K562 (cell line): ENCODE measurements around the gene NAIF1. TPM values are rescaled to one million over a fixed set of nuclear protein-coding genes. Genes with fewer than 3 reads are reported as not detected.

Experiments
- ETS2 ChIP-seq: IDR thresholded peaks from 2 replicates; pipeline ENCODE4 v1.6.1; 2016; ENCODE audit warnings: borderline replicate concordance, missing genetic modification characterization, mild to moderate bottlenecking, moderate library complexity, missing compliant biosample characterization; ENCODE audit not compliant: poor library complexity, severe bottlenecking
- KDM5B ChIP-seq: fragments of 200-600 bp; sonication (generic); IDR thresholded peaks from 2 replicates; pipeline ENCODE4 v1.6.1; 2012; ENCODE audit warnings: low read depth, mild to moderate bottlenecking, moderate library complexity, low read length, control low read depth, inconsistent platforms; ENCODE audit not compliant: insufficient replicate concordance
- KLF10 ChIP-seq: fragments of 250-450 bp; sonication (Bioruptor Pico); IDR thresholded peaks from 2 replicates; pipeline ENCODE4 v1.6.1; 2021; ENCODE audit warnings: matching md5 sums
- MCM7 ChIP-seq, 2 experiments: fragments of 450-650 bp; IDR thresholded peaks; 2 replicates each; pipeline ENCODE4 v1.6.1; 2016 to 2018
- NR2C2 ChIP-seq, 2 experiments: fragments of 200-800 bp in 1 of 2; sonication (Bioruptor generic) in 1 of 2; sonication (generic) in 1 of 2; formaldehyde crosslinking in 1 of 2; IDR thresholded peaks; 2 replicates each; pipeline versions ENCODE4 v1.6.1 to v1.8.0; 2016 to 2022; ENCODE audit warnings: mild to moderate bottlenecking in 1 of 2, missing compliant biosample characterization in 1 of 2, missing genetic modification characterization in 1 of 2, missing genetic modification reagents in 1 of 2
- RBBP5 ChIP-seq: fragments of 200-600 bp; sonication (generic); IDR thresholded peaks from 2 replicates; pipeline ENCODE4 v1.6.1; 2012; ENCODE audit warnings: borderline replicate concordance, mild to moderate bottlenecking, low read length, control low read depth, inconsistent platforms; ENCODE audit not compliant: insufficient read depth, poor library complexity, severe bottlenecking
- RFX7 ChIP-seq: fragments of 250-450 bp; sonication (Bioruptor Pico); IDR thresholded peaks from 2 replicates; pipeline ENCODE4 v1.5.1; 2021; ENCODE audit warnings: mild to moderate bottlenecking
- SMAD2 ChIP-seq: fragments of 150-350 bp; IDR thresholded peaks from 2 replicates; pipeline ENCODE4 v1.6.1; 2014; ENCODE audit warnings: low read depth, mild to moderate bottlenecking, low read length
- TOE1 ChIP-seq, 2 experiments: fragments of 450-650 bp in 1 of 2; sonication (generic) in 1 of 2; formaldehyde crosslinking in 1 of 2; IDR thresholded peaks; 2 replicates each; pipeline versions ENCODE4 v1.7.1 to v1.8.0; 2016 to 2022; ENCODE audit warnings: borderline replicate concordance in 2 of 2, mild to moderate bottlenecking in 2 of 2, antibody characterized with exemption in 1 of 2, inconsistent platforms in 1 of 2, low read depth in 1 of 2, missing genetic modification reagents in 1 of 2, moderate library complexity in 1 of 2
- TRIM28 ChIP-seq: fragments of 450-650 bp; IDR thresholded peaks from 2 replicates; pipeline ENCODE4 v1.6.1; 2017
- TSC22D4 ChIP-seq: fragments of 450-650 bp; IDR thresholded peaks from 2 replicates; pipeline ENCODE4 v1.6.1; 2016; ENCODE audit warnings: missing genetic modification characterization, missing biosample characterization, control low read depth
- U2AF1 ChIP-seq: fragments of 200-400 bp; formaldehyde crosslinking; optimal IDR thresholded peaks from 2 replicates; pipeline ENCODE3; 2017; ENCODE audit warnings: mild to moderate bottlenecking, low read depth, low read length, moderate library complexity
- ZNF274 ChIP-seq: IDR thresholded peaks from 2 replicates; pipeline ENCODE4 v1.6.1; 2011; ENCODE audit warnings: low read depth, mild to moderate bottlenecking, low read length, moderate library complexity, borderline replicate concordance
- ZNF282 ChIP-seq: sonication (generic); formaldehyde crosslinking; IDR thresholded peaks from 2 replicates; pipeline ENCODE4 v1.8.1; 2023; ENCODE audit warnings: missing genetic modification reagents
- polyA plus RNA-seq, 8 experiments: library from polyadenylated mRNA; depleted of rRNA in 4 of 8; stranded (reverse) in 5 of 8; unstranded in 3 of 8; fragments of >200 nt; fragmentation: Nextera tagmentation in 2 of 8; fragmentation: Illumina TruSeq in 1 of 8; extraction: Ambion mirVana in 2 of 8; extraction: Trizol in 1 of 8; gene quantifications; 2 replicates each; pipeline versions ENCODE4 v1.2.1 to v1.2.3, GENCODE V29; 2011 to 2014; ENCODE audit warnings: inconsistent platforms in 1 of 8, missing spikeins in 1 of 8
- total RNA-seq, 7 experiments: library from RNA; depleted of rRNA in 6 of 7; stranded (reverse); fragments of >200 nt in 6 of 7; fragmentation: Illumina TruSeq in 2 of 7; extraction: Trizol in 2 of 7; gene quantifications; 2 replicates each; pipeline versions ENCODE4 v1.2.1 to v1.2.3, GENCODE V29; 2011 to 2021; ENCODE audit warnings: low replicate concordance in 1 of 7
- TF ChIP-seq, protein P1 (sequence below): sonication (generic); formaldehyde crosslinking; IDR thresholded peaks from 2 replicates; pipeline ENCODE4 v1.8.1; 2023; ENCODE audit warnings: missing genetic modification reagents, mild to moderate bottlenecking, borderline replicate concordance
- TF ChIP-seq, protein P2 (sequence below): sonication (generic); formaldehyde crosslinking; IDR thresholded peaks from 2 replicates; pipeline ENCODE4 v1.8.0; 2022; ENCODE audit warnings: mild to moderate bottlenecking, missing genetic modification reagents
- TF ChIP-seq, protein P3 (sequence below), 2 experiments: fragments of 450-650 bp in 1 of 2; sonication (generic) in 1 of 2; formaldehyde crosslinking; conservative IDR thresholded peaks; 2 replicates each; pipeline versions ENCODE4 v1.4.0 to v1.8.1; 2020 to 2022; ENCODE audit warnings: mild to moderate bottlenecking in 1 of 2, missing genetic modification reagents in 1 of 2
- TF ChIP-seq, protein P4 (sequence below): sonication (generic); formaldehyde crosslinking; IDR thresholded peaks from 2 replicates; pipeline ENCODE4 v1.8.0; 2022; ENCODE audit warnings: mild to moderate bottlenecking, low read depth, missing genetic modification reagents

NAIF1 gene
- total and polyA plus RNA-seq, 9 of the 15 experiments (the other 6 are each of a cell fraction or from before 2014, with no cell fraction given) = 4.8 to 26.6 (median 17.2) TPM

DNA sequence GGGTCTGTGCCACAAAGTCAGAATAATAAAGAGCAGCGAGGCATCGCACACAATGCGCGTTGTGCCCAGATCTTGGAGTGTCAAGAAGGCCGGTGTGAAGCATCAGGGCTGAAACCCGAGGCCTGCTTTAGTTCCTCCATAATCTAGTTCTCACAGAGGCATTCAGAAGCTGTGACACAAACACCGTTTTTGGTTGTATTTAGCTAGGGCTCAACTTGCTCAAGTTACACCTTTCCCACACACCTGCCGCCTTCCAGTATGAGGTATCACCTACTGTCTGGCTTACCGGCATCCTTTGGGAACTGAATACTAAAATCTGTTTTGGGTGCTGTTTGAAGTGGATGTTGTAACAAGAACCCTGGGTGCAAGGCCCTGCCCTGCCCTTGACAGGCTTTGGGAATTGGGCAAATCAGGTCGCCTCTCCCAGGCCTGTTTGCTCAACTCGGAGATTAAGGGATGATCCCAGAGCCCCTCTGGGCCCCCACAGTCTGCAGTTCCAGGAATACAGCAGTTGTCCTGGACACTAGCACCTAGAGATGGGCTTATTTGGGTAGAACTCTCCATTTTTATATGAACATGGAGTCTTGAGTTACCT lies 27.9 kb upstream of the NAIF1 start (continued):
- TF ChIP-seq KDM5B (peak; percentile 2), NR2C2 (CRISPR knock-in tag; IDR thresholded peaks at IDR 0.05) (no peak), NR2C2 (tag; IDR thresholded peaks at IDR 0.05) (no peak), RBBP5 (no peak), RFX7 (CRISPR knock-in tag) (no peak), SMAD2 (no peak), U2AF1 (no peak), ZNF282 (CRISPR knock-in tag) (no peak), MCM7 (IDR thresholded peaks at IDR 0.05) (no peak), TRIM28 (no peak), ETS2 (tag) (no peak), ZNF274 (no peak), KLF10 (no peak), TSC22D4 (no peak), TOE1 (IDR thresholded peaks at IDR 0.05; ENCODE audit: borderline replicate concordance) (no peak), TOE1 (CRISPR knock-in tag; IDR thresholded peaks at IDR 0.05; ENCODE audit: borderline replicate concordance, low read depth) (no peak)
- TF ChIP-seq, protein P1, sequence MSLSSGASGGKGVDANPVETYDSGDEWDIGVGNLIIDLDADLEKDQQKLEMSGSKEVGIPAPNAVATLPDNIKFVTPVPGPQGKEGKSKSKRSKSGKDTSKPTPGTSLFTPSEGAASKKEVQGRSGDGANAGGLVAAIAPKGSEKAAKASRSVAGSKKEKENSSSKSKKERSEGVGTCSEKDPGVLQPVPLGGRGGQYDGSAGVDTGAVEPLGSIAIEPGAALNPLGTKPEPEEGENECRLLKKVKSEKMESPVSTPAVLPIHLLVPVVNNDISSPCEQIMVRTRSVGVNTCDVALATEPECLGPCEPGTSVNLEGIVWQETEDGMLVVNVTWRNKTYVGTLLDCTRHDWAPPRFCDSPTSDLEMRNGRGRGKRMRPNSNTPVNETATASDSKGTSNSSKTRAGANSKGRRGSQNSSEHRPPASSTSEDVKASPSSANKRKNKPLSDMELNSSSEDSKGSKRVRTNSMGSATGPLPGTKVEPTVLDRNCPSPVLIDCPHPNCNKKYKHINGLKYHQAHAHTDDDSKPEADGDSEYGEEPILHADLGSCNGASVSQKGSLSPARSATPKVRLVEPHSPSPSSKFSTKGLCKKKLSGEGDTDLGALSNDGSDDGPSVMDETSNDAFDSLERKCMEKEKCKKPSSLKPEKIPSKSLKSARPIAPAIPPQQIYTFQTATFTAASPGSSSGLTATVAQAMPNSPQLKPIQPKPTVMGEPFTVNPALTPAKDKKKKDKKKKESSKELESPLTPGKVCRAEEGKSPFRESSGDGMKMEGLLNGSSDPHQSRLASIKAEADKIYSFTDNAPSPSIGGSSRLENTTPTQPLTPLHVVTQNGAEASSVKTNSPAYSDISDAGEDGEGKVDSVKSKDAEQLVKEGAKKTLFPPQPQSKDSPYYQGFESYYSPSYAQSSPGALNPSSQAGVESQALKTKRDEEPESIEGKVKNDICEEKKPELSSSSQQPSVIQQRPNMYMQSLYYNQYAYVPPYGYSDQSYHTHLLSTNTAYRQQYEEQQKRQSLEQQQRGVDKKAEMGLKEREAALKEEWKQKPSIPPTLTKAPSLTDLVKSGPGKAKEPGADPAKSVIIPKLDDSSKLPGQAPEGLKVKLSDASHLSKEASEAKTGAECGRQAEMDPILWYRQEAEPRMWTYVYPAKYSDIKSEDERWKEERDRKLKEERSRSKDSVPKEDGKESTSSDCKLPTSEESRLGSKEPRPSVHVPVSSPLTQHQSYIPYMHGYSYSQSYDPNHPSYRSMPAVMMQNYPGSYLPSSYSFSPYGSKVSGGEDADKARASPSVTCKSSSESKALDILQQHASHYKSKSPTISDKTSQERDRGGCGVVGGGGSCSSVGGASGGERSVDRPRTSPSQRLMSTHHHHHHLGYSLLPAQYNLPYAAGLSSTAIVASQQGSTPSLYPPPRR (CRISPR knock-in tag) = peak; percentile 62; the same call in 1 of the 2 replicates
- TF ChIP-seq, protein P2, sequence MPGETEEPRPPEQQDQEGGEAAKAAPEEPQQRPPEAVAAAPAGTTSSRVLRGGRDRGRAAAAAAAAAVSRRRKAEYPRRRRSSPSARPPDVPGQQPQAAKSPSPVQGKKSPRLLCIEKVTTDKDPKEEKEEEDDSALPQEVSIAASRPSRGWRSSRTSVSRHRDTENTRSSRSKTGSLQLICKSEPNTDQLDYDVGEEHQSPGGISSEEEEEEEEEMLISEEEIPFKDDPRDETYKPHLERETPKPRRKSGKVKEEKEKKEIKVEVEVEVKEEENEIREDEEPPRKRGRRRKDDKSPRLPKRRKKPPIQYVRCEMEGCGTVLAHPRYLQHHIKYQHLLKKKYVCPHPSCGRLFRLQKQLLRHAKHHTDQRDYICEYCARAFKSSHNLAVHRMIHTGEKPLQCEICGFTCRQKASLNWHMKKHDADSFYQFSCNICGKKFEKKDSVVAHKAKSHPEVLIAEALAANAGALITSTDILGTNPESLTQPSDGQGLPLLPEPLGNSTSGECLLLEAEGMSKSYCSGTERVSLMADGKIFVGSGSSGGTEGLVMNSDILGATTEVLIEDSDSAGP (CRISPR knock-in tag) = peak; percentile 55; the same call in 1 of the 2 replicates
- TF ChIP-seq, protein P3, sequence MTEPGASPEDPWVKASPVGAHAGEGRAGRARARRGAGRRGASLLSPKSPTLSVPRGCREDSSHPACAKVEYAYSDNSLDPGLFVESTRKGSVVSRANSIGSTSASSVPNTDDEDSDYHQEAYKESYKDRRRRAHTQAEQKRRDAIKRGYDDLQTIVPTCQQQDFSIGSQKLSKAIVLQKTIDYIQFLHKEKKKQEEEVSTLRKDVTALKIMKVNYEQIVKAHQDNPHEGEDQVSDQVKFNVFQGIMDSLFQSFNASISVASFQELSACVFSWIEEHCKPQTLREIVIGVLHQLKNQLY (CRISPR knock-in tag; conservative IDR thresholded peaks at IDR 0.05) = no peak
- TF ChIP-seq, protein P4, sequence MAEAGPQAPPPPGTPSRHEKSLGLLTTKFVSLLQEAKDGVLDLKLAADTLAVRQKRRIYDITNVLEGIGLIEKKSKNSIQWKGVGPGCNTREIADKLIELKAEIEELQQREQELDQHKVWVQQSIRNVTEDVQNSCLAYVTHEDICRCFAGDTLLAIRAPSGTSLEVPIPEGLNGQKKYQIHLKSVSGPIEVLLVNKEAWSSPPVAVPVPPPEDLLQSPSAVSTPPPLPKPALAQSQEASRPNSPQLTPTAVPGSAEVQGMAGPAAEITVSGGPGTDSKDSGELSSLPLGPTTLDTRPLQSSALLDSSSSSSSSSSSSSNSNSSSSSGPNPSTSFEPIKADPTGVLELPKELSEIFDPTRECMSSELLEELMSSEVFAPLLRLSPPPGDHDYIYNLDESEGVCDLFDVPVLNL (CRISPR knock-in tag) = 0 out of 2 replicates have a peak, but pooled peaks have one; percentile 6
